Calu3 (cell line): Measurements from ENCODE around the gene DUSP16. TPM values are rescaled to one million over a fixed set of nuclear protein-coding genes. Genes with fewer than 3 reads are reported as not detected.

ENCODE experiments used
- BruUV-seq: library from RNA; stranded (reverse); fragments of 400-500 nt; replicated peaks from 2 replicates; lab custom pipeline; 2021; lab: Mats Ljungman, UMichigan
- CTCF ChIA-PET: fragments of 300-600 bp; sonication (Branson Sonifier 250); formaldehyde crosslinking; loops from one replicate; lab custom pipeline; 2022; ENCODE audit warnings: antibody characterized with exemption; lab: Charles Lee
- DNase-seq: peaks from one replicate; pipeline ENCODE4 v3.0.0; 2022
- H3K27ac Mint-ChIP-seq: one replicate; pipeline ENCODE4 v1.8.0; 2022; ENCODE audit warnings: mixed read lengths; ENCODE audit not compliant: unreplicated experiment
- H3K27me3 Mint-ChIP-seq: one replicate; pipeline ENCODE4 v1.8.0; 2022; ENCODE audit warnings: mixed read lengths; ENCODE audit not compliant: unreplicated experiment
- H3K36me3 Mint-ChIP-seq: one replicate; pipeline ENCODE4 v1.8.0; 2022; ENCODE audit warnings: mild to moderate bottlenecking, moderate library complexity, mixed read lengths; ENCODE audit not compliant: insufficient read depth, unreplicated experiment
- H3K4me1 Mint-ChIP-seq: one replicate; pipeline ENCODE4 v1.8.0; 2022; ENCODE audit warnings: mild to moderate bottlenecking, low read depth, mixed read lengths; ENCODE audit not compliant: unreplicated experiment
- H3K4me3 Mint-ChIP-seq: one replicate; pipeline ENCODE4 v1.8.0; 2022; ENCODE audit warnings: mild to moderate bottlenecking, low read depth, moderate library complexity, mixed read lengths; ENCODE audit not compliant: unreplicated experiment
- H3K9me3 Mint-ChIP-seq: one replicate; pipeline ENCODE4 v1.8.0; 2022; ENCODE audit warnings: low read depth, mixed read lengths; ENCODE audit not compliant: unreplicated experiment
- CTCF ChIP-seq: fragments of 200-600 bp; IDR thresholded peaks from one replicate; pipeline ENCODE4 v1.8.0; 2022; ENCODE audit warnings: antibody characterized with exemption; ENCODE audit not compliant: unreplicated experiment
- intact Hi-C: fragments of 100-400 bp; cut with micrococcal nuclease; formaldehyde crosslinking; loops from one replicate; pipeline ENCODE4 v1.10.0; 2022; ENCODE audit not compliant: unreplicated experiment
- total RNA-seq: library from RNA; stranded (reverse); gene quantifications from 2 replicates; pipeline ENCODE4 v1.2.3, GENCODE V29; 2022

DUSP16 gene
- total RNA-seq, 1 experiment from 2014 or later, result 25.8 TPM

GRCh38 chr12:12610711-12611110 is 48.0 kb upstream of the DUSP16 start:
- no peak for TF ChIP-seq CTCF
- H3K9me3 Mint-ChIP-seq, result no peaks in the 10 kb centered on the region
- no TSS peak for BruUV-seq
- H3K4me3 Mint-ChIP-seq, result peak overlapping the region; percentile 94
- CTCF ChIA-PET, result no interaction called here
- no peaks in the 10 kb centered on the region for H3K27me3 Mint-ChIP-seq
- H3K4me1 Mint-ChIP-seq, result peaks cover 43% of the 10 kb centered on the region
- peak overlapping the region; percentile 90 for H3K27ac Mint-ChIP-seq
- no peak for DNase-seq
- intact Hi-C loops, result loop anchor here (1.0 kb wide), 1 partner anchor 234 kb away; no protein-coding TSS in a partner anchor
- H3K36me3 Mint-ChIP-seq, result peaks cover 23% of the 10 kb centered on the region

GRCh38 chr12:12609692-12610091 is 47.0 kb upstream of the DUSP16 start:
- TF ChIP-seq CTCF, result no peak
- no peaks in the 10 kb centered on the region for H3K27me3 Mint-ChIP-seq
- H3K36me3 Mint-ChIP-seq, result peaks cover 23% of the 10 kb centered on the region
- H3K4me3 Mint-ChIP-seq, result no peak overlapping the region
- CTCF ChIA-PET, result interaction anchor here (0.7 kb wide), 1 partner anchor 1818 kb away, joined by 7 read pairs; no protein-coding TSS in a partner anchor
- no TSS peak for BruUV-seq
- intact Hi-C loops, result no loop called here
- no peak for DNase-seq
- no peak overlapping the region for H3K27ac Mint-ChIP-seq
- H3K4me1 Mint-ChIP-seq, result peaks cover 43% of the 10 kb centered on the region
- no peaks in the 10 kb centered on the region for H3K9me3 Mint-ChIP-seq

- BruUV-seq, result no TSS peak
- H3K4me3 Mint-ChIP-seq, result no peak overlapping the region
These were observed 45.9 kb upstream of the DUSP16 start for GRCh38 chr12:12608557-12608957.

GRCh38 chr12:12606781-12607589 is 44.3 kb upstream of the DUSP16 start:
- Mint-ChIP-seq H3K4me3 (peak overlapping the region; percentile 25), H3K27ac (peak overlapping the region; percentile 96), H3K9me3 (no peaks in the 10 kb centered on the region), H3K36me3 (peaks cover 15% of the 10 kb centered on the region), H3K4me1 (peaks cover 35% of the 10 kb centered on the region), H3K27me3 (no peaks in the 10 kb centered on the region)
- TF ChIP-seq CTCF, result no peak
- BruUV-seq, result no TSS peak
- CTCF ChIA-PET, result interaction anchor here (0.6 to 1.3 kb wide), 9 partner anchors 10 to 120 kb away, joined by 3 to 9 read pairs (median 3); no protein-coding TSS in a partner anchor
- intact Hi-C loops, result loop anchor here (2.0 kb wide), 1 partner anchor 46 kb away; no protein-coding TSS in a partner anchor
- peak; percentile 23 for DNase-seq

More at GRCh38 chr12:12608557-12608957, 45.9 kb upstream of the DUSP16 start:
- no peaks in the 10 kb centered on the region for H3K9me3 Mint-ChIP-seq
- peaks cover 42% of the 10 kb centered on the region for H3K4me1 Mint-ChIP-seq
- intact Hi-C loops, result no loop called here
- CTCF ChIA-PET, result no interaction called here
- H3K36me3 Mint-ChIP-seq, result peaks cover 23% of the 10 kb centered on the region
- no peak for TF ChIP-seq CTCF
- peak overlapping the region; percentile 68 for H3K27ac Mint-ChIP-seq
- H3K27me3 Mint-ChIP-seq, result no peaks in the 10 kb centered on the region
- DNase-seq, result peak; percentile 18
